Glomerular endothelial cell (primary cell): ENCODE data around the gene ACOT8. TPM values are rescaled to one million over a fixed set of nuclear protein-coding genes. Genes with fewer than 3 reads are reported as not detected.
A peak's percentile ranks its signal among the peaks of the same experiment; 100 is the strongest.
"Not testable (repeated sequence)": the region's sequence is repeated elsewhere in the genome, so short reads cannot be mapped to it uniquely, and the experiment has no call there.

ENCODE experiments used
- DNase-seq: peaks from one replicate; pipeline ENCODE4 v3.0.0-alpha.2; 2011; ENCODE audit warnings: low read depth, low spot score; ENCODE audit errors: extremely low read depth
- total RNA-seq: library from RNA; depleted of rRNA; stranded (reverse); fragments of >200 nt; gene quantifications from 2 replicates; pipeline ENCODE4 v1.2.3, GENCODE V29; 2015

ACOT8 gene
- total RNA-seq = 31.0 and 32.3 TPM in 2 replicates

DNA sequence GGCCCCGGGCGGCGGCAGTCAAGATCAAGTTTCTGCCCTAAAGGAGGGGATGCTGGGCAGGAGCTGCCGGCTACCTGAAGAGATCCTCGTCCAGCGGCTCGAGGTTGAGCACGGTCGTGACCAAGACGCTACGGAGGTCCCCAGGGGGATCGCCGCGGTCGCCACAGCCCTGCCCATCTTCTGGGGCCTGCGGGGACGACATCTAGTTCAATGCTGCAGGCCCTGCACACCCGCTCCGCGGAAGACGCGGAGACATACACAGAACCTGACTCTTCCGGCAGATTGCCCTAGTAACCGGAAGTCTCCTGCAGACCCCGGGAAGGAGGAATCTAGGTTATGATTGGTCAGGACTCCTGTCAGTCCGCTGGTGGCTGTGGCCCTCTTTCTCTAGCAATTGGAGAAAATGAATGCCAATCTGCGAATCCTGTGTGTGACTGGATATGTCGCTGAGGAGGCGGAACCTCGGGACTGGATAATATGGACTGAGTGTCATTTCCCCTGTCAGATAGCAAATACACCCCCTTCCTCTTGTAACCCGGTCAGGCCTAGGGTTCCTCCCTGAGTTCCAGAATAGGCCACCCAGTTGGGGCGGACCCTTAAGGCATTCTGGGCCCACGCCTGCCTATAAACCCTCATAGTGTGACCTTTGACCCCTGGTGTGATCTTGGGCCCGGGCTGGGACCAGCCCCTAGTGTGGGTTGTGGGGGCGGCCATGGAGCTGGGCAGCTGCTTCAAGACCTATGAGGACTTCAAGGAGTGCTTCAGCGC, at the start of gene ACOT8, which contains the start of gene ZSWIM3:
ACOT8 (minus strand) TSS at position 279 of the 768 bp plus-strand sequence; CDS start at position 202, 77 bp downstream.
ZSWIM3 (plus strand) TSS at position 501 of the 768 bp plus-strand sequence; CDS start at position 713, 212 bp downstream.
- peak; percentile 100 for DNase-seq

DNA sequence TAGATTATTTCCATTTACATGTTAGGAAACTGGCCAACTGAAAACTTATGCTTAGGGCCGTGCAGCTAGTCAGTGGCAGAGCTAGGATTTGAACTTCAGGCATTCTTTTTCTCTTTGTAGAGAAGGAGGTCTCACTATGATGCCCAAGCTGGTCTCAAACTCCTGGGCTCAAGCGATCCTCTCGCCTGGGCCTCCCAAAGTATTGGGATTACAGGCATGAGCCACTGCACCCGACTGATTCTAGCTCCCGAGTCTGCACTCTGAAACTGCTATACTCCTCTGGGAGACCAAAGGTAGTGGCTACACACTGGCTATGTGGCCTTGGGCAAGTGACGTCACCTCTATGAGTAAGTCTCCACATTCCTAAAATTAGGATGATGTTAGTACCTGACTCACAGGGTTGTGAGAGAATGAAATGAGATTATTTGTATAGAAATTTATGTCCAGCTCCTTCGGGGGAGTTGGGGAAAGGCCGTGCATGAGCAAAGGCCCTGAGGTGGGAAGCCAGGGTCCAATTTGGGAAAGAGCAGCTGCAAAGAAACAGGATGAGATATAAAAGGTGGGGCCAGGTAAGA, 48.4 kb upstream of the ACOT8 start:
- no peak for DNase-seq

DNA sequence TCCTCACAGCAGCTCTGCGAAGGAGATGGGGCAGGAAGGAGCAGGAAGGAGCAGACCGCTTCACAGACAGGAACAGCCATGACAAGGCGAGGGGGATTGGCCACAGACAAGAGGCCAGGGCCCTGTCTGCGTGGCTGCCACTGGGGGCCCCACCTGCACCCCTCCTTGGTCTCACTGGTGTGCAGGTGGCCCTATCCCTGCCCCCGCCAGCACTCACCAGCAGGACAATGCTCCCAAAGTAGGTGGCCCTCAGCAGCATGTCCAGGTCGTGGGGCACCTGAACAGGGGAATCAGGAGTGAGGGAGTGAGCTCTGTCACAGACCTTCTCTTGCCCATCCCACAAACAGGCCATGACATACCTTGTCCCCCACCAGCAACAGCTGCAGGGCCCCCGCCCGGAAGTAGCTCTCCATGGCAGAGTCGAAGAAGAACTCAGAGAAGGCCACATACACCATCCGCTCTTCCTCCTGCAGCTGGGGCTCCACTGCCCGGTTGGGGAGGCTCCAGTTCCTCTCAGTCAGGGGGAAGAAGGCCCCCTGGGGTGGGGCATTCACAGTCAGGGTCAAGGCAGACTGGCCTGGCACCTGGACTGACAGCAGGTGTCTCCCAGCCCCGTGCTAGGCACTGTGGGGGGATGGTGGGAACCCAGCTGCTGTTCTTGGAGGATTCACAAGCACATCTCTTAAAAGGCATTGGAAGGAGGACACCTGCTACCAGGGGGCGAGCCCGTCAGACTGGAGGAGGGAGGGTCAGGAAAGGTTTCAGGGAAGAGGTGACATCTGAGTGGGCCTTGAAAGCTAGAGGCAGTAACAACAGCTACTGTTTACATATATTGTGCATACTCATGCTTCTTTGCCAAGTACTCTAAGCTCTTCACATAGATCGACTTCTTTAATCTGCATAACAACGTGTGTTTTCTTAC, 47.7 kb upstream of the ACOT8 start:
- no peak for DNase-seq

DNA sequence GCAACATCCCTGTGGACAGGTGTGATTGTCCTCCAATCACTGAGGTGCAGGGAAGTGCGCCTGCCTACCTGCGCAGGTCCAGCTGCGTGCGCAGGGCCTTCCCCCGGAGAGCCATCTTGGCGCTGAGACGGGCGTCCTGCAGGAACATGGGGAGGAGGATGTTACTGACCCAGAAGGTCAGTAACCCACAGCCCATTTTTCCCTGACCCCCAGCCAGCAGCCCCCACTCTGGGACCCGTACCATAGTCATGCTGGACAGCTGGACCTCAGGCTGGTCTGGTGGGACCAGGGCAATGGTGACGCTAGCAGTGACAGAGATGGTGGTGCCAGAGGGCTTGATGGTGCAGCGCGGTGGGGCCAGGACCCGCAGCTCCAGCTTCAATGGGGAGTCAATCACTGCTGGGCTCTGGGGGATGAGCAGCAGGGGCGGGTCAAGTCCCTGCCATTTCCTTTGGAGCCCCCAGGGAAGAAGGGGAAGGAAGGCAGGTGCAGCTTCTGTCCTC, 45.1 kb upstream of the ACOT8 start:
- DNase-seq = no peak

DNA sequence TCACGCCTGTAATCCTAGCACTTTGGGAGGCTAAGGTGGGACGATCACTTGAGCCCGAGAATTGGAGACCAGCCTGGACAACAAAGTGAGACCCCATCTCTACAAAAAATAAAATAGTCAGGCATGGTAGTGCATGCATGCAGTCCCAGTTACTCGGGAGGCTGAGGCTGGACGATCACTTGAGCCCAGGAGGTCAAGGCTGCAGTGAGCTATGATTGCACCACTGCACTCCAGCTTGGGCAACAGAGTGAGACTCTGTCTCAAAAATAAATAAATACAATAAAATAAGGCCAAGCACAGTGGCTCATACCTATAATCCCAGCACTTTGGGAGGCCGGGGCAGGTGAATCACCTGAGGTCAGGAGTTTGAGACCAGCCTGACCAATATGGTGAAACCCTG, 44.1 kb upstream of the ACOT8 start:
- DNase-seq = not testable (repeated sequence)

DNA sequence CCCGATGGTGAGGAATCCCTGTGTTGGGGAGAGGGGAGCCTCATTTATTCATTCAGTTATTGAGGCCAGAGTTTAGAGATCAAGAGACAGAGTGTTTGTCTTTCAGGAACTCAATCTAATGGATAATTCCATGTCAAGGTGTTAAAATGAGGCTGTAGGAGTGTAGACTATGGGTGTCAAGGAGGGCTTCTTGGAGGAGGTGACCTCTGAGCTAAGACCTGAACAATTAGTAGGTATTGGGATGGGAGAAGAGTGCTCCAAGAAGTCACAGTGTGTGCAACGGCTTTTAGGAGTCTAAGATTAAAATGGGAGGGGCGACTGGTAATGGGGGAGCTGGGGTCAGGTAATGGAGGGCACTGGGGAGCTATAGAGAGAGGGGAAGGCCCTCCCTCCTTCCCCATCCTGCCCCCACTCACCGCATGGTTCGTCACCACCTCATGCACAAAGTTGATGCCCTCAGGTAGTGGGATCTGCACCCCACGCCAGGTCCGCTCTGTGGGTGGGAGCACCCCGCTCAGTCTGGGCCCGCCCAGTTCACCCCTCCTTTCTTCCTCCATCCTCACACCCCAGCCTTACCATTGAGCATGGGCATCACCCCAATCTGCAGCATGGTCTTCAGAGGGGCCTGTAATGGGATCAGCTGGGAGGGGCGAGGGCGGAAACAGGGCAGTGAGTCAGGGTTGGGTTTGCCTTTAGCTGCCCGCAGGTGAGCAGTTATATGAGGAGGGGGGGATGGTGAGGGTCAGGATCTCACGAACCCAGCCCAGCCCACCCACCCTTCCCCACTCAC, 42.0 kb upstream of the ACOT8 start:
- no peak for DNase-seq

DNA sequence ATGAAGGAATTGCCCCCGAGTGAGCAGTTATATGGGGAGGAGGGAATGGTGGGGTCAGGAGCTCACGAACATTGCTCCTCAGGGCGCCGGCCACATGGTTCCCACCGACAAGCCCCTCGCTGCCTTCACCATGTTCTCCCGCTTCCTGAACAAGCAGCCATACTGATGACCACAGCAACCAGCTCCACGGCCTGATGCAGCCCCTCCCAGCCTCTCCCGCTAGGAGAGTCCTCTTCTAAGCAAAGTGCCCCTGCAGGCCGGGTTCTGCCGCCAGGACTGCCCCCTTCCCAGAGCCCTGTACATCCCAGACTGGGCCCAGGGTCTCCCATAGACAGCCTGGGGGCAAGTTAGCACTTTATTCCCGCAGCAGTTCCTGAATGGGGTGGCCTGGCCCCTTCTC, 41.1 kb upstream of the ACOT8 start:
- no peak for DNase-seq

DNA sequence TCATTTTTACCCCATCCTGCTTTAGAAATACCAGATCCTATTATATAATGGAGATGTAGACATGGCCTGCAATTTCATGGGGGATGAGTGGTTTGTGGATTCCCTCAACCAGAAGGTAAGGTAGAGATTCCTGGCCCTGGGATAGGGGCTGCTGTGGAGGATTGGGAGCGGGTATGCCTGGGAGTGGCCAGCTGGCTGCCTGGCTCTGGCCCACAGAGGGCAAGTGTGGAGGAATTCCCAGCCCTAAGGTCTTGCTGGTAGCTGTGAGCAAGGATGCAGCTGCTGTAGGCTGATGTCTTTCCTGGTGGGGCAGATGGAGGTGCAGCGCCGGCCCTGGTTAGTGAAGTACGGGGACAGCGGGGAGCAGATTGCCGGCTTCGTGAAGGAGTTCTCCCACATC, 40.5 kb upstream of the ACOT8 start:
- DNase-seq = no peak

DNA sequence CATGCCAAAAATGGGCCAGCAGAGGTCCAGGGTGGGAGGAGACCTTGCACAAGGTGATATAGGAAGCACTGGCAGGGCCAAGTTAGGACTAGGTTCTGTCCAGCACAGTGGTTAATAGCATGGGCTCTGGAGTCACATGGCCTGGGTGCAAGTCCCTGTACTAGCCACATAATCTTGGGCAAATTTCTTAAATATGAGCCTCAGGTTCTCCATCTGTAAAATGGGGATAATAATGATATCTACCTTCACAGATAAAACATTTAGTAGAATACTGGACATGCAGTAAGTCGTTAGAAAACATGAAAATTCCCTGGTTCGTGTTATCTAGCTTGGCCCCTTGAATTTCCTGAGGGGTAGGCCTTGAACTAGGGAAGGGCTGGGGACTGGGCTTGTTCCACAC, 40.1 kb upstream of the ACOT8 start:
- DNase-seq = no peak

DNA sequence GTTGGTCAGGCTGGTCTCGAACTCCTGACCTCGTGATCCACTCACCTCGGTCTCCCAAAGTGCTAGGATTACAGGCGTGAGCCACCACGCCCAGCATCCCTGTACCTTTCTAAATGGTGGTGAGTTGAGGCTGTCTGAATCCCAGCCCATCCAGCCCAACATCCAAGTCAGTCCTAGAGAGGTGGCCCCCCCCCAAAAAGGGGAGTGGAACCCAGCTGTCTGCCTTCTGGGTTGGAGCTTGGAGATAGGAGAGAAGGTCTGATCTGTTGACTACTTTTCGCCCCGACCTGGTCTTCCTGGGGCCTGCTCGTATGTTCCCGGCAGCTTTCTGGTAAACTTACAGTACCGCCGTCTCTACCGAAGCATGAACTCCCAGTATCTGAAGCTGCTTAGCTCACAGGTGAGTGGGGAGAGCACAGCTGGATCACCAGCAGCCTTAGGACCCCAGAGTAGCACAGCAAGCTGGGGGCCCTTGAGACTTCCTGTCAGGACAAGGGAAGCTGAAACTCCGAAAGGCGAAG, 39.5 kb upstream of the ACOT8 start:
- DNase-seq = no peak

DNA sequence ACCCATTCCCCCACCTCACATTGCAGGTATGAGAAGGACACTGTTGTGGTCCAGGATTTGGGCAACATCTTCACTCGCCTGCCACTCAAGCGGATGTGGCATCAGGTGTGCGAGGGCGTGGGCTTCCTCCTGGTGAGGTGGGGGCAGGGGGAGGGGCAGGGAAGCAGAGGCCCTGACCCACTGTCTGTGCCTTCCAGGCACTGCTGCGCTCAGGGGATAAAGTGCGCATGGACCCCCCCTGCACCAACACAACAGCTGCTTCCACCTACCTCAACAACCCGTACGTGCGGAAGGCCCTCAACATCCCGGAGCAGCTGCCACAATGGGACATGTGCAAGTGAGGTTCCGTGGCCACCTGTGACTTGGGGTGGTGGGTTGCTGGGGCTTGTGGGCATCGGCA, 37.6 kb upstream of the ACOT8 start:
- no peak for DNase-seq

DNA sequence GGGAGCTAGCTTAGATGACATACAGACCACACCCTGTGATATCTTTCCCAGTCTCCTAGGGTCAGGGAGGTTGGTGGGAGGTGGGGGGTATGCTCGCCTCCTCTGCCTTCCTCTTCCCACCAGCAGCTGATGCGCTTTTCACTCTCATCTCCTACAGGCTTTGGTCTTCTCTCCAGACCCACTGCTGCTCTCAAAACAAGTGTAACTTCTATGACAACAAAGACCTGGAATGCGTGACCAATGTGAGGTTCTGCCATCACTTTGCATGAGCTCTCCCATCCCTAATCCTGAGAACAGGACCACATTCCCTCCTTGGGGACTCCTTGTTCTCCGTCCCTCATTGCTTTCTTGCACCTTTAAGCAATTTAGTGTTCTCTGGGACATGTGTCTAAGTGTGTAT, 36.6 kb upstream of the ACOT8 start:
- DNase-seq = no peak

DNA sequence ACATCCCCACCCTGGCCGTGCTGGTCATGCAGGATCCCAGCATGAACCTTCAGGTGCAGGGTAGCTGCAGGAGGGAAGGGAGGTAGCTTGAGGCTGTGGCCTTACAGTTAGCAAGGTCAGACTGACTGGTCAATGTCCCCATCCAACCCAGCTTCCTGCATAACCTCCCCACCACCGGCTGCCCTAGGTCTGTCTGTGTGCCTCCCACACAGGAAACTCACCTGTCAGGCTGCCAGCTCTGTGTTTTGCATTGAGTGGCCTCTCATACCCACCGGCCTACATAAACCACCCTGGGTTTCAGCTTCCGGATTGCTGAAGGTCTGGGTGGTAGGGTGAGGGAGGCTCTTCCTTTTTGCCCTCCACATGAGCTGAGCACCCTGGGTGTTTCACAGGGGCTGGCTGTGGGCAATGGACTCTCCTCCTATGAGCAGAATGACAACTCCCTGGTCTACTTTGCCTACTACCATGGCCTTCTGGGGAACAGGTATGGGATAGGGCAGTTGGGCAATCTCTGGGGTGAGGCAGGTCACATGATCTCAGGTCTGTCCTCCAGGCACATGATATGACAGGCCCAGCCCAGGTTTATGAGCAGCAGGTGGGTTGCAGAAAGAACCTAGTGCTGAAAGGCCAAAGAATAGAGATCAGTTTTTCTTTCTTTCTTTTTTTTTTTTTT, 35.8 kb upstream of the ACOT8 start:
- DNase-seq = no peak

DNA sequence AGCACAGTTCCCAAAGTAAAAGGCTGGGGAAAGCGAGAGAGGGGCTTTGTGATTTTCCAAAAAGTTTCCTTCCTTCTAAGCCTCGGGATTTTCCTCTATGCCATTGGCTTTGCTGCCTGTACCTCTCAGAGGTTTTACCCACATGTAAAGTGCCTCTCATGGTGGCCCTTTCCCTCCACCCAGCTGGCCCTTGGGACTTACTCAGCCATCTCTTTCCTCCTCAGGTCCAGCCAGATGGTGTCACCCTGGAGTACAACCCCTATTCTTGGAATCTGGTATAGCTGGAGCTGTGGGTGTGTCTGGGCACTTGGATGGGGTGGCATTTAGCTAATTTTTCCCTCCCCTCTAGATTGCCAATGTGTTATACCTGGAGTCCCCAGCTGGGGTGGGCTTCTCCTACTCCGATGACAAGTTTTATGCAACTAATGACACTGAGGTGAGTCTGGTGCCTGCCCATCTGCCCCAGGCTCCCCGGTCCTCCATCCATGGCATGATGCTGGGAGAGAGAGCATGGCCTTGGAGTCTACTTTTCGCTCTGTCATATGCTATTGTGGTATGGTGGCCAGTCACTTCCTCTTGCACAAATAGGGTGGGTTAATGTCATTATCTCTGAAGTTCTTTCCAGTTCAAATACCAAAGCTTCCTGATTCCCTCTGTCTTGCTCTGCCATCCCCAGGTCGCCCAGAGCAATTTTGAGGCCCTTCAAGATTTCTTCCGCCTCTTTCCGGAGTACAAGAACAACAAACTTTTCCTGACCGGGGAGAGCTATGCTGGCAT, 35.0 kb upstream of the ACOT8 start:
- DNase-seq = no peak

DNA sequence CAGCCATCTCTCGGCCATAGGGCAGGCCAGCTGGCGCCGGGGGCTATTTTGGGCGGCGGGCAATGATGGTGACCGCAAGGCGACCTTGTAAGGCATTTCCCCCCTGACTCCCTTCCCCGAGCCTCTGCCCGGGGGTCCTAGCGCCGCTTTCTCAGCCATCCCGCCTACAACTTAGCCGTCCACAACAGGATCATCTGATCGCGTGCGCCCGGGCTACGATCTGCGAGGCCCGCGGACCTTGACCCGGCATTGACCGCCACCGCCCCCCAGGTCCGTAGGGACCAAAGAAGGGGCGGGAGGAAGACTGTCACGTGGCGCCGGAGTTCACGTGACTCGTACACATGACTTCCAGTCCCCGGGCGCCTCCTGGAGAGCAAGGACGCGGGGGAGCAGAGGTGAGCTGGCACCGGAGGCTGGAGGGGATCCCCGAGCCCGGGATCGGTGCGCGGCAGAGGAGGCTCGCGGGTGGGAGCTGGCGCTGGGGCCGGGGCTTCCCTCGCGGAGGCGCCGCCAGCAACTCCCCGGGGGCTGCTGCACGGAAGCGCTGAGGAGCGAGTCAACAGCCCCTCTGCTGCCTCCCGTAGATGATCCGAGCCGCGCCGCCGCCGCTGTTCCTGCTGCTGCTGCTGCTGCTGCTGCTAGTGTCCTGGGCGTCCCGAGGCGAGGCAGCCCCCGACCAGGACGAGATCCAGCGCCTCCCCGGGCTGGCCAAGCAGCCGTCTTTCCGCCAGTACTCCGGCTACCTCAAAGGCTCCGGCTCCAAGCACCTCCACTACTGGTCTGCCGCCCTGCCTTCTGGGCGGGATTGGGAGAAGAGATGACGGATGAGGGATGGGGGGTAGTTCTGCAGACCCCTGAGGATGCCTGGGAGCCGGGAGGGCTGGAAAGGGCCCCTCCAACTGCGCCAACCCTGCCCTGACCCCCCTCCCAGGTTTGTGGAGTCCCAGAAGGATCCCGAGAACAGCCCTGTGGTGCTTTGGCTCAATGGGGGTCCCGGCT, 34.1 kb upstream of the ACOT8 start, which contains the start of the genes CTSA and NEURL2:
CTSA (plus strand) TSS at position 351 of the 999 bp plus-strand sequence; CDS start at position 585, 234 bp downstream.
NEURL2 (minus strand) TSS at position 224 of the 999 bp plus-strand sequence; CDS start at position 7, 217 bp downstream.
- peak; percentile 55 for DNase-seq

DNA sequence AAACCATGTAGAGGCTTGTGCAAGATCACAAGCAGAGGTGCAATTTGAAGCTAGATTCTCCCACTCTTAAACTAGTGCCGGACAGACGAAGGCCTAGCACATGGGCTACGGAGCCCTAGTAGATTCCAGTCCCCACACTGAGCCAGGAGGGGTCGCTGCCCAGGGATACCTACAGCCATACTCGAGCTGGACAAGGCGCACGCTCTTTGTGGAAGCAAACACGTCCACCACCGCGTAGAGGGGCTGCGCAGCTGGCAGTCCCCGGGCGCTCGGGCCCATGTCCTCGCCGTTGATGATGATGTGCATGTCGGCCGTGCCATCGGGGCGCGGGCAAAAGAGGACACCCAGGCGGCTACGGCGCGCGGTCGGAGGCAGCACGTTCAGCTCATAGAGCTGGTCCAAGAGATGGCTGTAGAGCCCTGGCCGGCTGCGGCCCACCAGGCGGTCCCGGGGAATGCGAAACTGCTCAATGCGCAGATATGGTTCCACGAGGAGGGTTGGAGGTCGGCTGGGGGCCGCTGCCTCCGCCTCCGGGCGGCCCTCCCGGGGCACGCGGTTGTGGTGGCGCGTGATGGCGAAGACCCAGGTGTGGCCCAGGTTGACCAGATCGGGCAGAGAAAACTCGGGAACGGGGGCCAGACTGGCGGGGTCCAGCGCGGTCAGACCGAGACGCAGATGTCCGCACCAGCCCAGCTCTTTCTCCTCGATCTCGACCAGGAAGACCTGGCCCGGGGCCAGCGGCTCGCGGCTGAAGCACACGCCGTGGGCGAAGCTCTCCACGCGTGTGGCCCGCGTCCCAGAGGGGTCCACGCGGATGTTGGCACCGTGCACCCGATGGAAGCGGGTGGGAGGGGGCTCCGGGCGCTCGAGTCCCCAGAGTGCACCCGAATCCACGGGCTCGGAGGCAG, 33.1 kb upstream of the ACOT8 start:
- DNase-seq = peak; percentile 60
